ENCODE data around the gene NFKBIE. TPM values are rescaled to one million over a fixed set of nuclear protein-coding genes. Genes with fewer than 3 reads are reported as not detected.

NFKBIE gene
- total RNA-seq, 1 experiment from 2014 or later = 32.7 TPM

- Mint-ChIP-seq H3K27ac (ENCODE audit: unreplicated experiment) (no peak overlapping the region), H3K4me3 (ENCODE audit: low read depth, unreplicated experiment) (no peak overlapping the region), H3K36me3 (ENCODE audit: insufficient read depth, unreplicated experiment) (peaks cover 49% of the 10 kb centered on the region), H3K27me3 (ENCODE audit: unreplicated experiment) (peaks cover 44% of the 10 kb centered on the region), H3K9me3 (ENCODE audit: low read depth, unreplicated experiment) (no peaks in the 10 kb centered on the region), H3K4me1 (ENCODE audit: low read depth, unreplicated experiment) (no peaks in the 10 kb centered on the region)
- CTCF ChIA-PET = interaction anchor here (1.5 kb wide), 1 partner anchor 11 kb away, joined by 3 read pairs; no protein-coding TSS in a partner anchor
- BruUV-seq (replicated peaks) = no TSS peak
- intact Hi-C loops (cut with micrococcal nuclease; ENCODE audit: unreplicated experiment) = no loop called here
- no peak for TF ChIP-seq CTCF (IDR thresholded peaks at IDR 0.05; ENCODE audit: unreplicated experiment)
- DNase-seq = no peak
Observed at GRCh38 chr6:44300292-44300823, 35.0 kb upstream of the NFKBIE start.

DNA sequence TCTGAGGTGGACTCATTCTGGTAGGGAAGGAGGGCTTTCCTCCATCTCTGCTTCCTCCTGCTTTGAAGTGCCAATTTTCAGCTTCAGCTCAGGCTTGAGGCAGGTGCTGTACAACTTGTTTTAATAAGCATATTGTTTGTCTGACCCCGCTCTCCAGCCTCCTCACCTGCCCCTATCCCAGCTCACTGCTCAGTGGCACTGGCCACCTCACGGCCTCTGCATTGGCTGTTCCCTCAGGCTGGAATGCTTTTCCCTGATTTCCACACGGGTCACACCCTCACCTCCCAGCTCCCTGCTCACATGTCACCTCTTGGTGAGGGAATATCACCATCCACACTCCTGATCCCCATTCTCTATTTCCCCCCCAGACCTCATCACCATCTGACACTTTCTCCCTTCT is 33.5 kb upstream of the NFKBIE start:
- H3K36me3 Mint-ChIP-seq (ENCODE audit: insufficient read depth, unreplicated experiment) = peaks cover 49% of the 10 kb centered on the region
- H3K9me3 Mint-ChIP-seq (ENCODE audit: low read depth, unreplicated experiment) = no peaks in the 10 kb centered on the region
- no peak for TF ChIP-seq CTCF (IDR thresholded peaks at IDR 0.05; ENCODE audit: unreplicated experiment)
- intact Hi-C loops (cut with micrococcal nuclease; ENCODE audit: unreplicated experiment) = no loop called here
- CTCF ChIA-PET = interaction anchor here (1.0 to 1.2 kb wide), 2 partner anchors 11 to 14 kb away, joined by 3 to 5 read pairs; partner anchors contain the start of gene AARS2
- H3K27ac Mint-ChIP-seq (ENCODE audit: unreplicated experiment) = no peak overlapping the region
- no TSS peak for BruUV-seq (replicated peaks)
- H3K4me1 Mint-ChIP-seq (ENCODE audit: low read depth, unreplicated experiment) = no peaks in the 10 kb centered on the region
- no peak overlapping the region for H3K4me3 Mint-ChIP-seq (ENCODE audit: low read depth, unreplicated experiment)
- no peak for DNase-seq
- H3K27me3 Mint-ChIP-seq (ENCODE audit: unreplicated experiment) = peaks cover 59% of the 10 kb centered on the region

GRCh38 chr6:44298055-44298803 is 32.9 kb upstream of the NFKBIE start:
- no TSS peak for BruUV-seq (replicated peaks)
- no peaks in the 10 kb centered on the region for H3K9me3 Mint-ChIP-seq (ENCODE audit: low read depth, unreplicated experiment)
- CTCF ChIA-PET = interaction anchor here (0.5 to 1.2 kb wide), 4 partner anchors 10 to 1991 kb away, joined by 3 to 5 read pairs (median 3); partner anchors contain the start of gene AARS2

More at GRCh38 chr6:44298055-44298803, 32.9 kb upstream of the NFKBIE start:
- Mint-ChIP-seq H3K27ac (ENCODE audit: unreplicated experiment) (peak overlapping the region; percentile 53), H3K36me3 (ENCODE audit: insufficient read depth, unreplicated experiment) (peaks cover 44% of the 10 kb centered on the region), H3K27me3 (ENCODE audit: unreplicated experiment) (peaks cover 65% of the 10 kb centered on the region), H3K4me3 (ENCODE audit: low read depth, unreplicated experiment) (peak overlapping the region; percentile 60), H3K4me1 (ENCODE audit: low read depth, unreplicated experiment) (no peaks in the 10 kb centered on the region)
- DNase-seq = no peak
- TF ChIP-seq CTCF (IDR thresholded peaks at IDR 0.05; ENCODE audit: unreplicated experiment) = no peak
- intact Hi-C loops (cut with micrococcal nuclease; ENCODE audit: unreplicated experiment) = no loop called here
